ENCODE data around the gene PSPH.
"Not testable (repeated sequence)": the region's sequence is repeated elsewhere in the genome, so short reads cannot be mapped to it uniquely, and the experiment has no call there.

The PSPH gene

GRCh38 chr7:56063500-56063881 is 12.2 kb upstream of the PSPH start:
- DNase-seq (ENCODE audit: low read depth, low spot score) = no peak

- DNase-seq (ENCODE audit: low read depth, low spot score) = no peak
Measured at GRCh38 chr7:56062382-56062781, 11.1 kb upstream of the PSPH start.

- no peak for DNase-seq (ENCODE audit: low read depth, low spot score)
Measured at GRCh38 chr7:56053993-56054392, 2.7 kb upstream of the PSPH start.

- no peak for DNase-seq (ENCODE audit: low read depth, low spot score)
Measured at GRCh38 chr7:56053379-56053778, 2.1 kb upstream of the PSPH start.

- DNase-seq (ENCODE audit: low read depth, low spot score) = no peak
Measured at GRCh38 chr7:56051053-56051338, 248 bp downstream of the PSPH start.

GRCh38 chr7:56048763-56049162 is 2.5 kb downstream of the PSPH start:
- DNase-seq (ENCODE audit: low read depth, low spot score) = not testable (repeated sequence)

GRCh38 chr7:56048245-56048644 is 3.0 kb downstream of the PSPH start:
- DNase-seq (ENCODE audit: low read depth, low spot score) = no peak

GRCh38 chr7:56047446-56048116 is 3.7 kb downstream of the PSPH start:
- DNase-seq (ENCODE audit: low read depth, low spot score) = not testable (repeated sequence)

- no peak for DNase-seq (ENCODE audit: low read depth, low spot score)
Measured at GRCh38 chr7:56046721-56047445, 4.4 kb downstream of the PSPH start.

- not testable (repeated sequence) for DNase-seq (ENCODE audit: low read depth, low spot score)
Measured at GRCh38 chr7:56045758-56046157, 5.5 kb downstream of the PSPH start.

GRCh38 chr7:56040730-56041129 is 10.5 kb downstream of the PSPH start:
- DNase-seq (ENCODE audit: low read depth, low spot score) = no peak

GRCh38 chr7:56033671-56034432 is 17.4 kb downstream of the PSPH start:
- DNase-seq (ENCODE audit: low read depth, low spot score) = peak; percentile 79

- not testable (repeated sequence) for DNase-seq (ENCODE audit: low read depth, low spot score)
Measured at GRCh38 chr7:56032578-56032977, 18.7 kb downstream of the PSPH start.

- DNase-seq (ENCODE audit: low read depth, low spot score) = not testable (repeated sequence)
Measured at GRCh38 chr7:56031556-56031955, 19.7 kb downstream of the PSPH start.

GRCh38 chr7:56030340-56030739 is 20.9 kb downstream of the PSPH start:
- no peak for DNase-seq (ENCODE audit: low read depth, low spot score)

GRCh38 chr7:56028942-56029630 is 22.2 kb downstream of the PSPH start:
- no peak for DNase-seq (ENCODE audit: low read depth, low spot score)

GRCh38 chr7:56026538-56026937 is 24.7 kb downstream of the PSPH start:
- no peak for DNase-seq (ENCODE audit: low read depth, low spot score)

GRCh38 chr7:56023500-56023899 is 27.7 kb downstream of the PSPH start:
- no peak for DNase-seq (ENCODE audit: low read depth, low spot score)

GRCh38 chr7:56019501-56019900 is 31.7 kb downstream of the PSPH start:
- DNase-seq (ENCODE audit: low read depth, low spot score) = no peak

GRCh38 chr7:56017015-56017414 is 34.2 kb downstream of the PSPH start:
- not testable (repeated sequence) for DNase-seq (ENCODE audit: low read depth, low spot score)

GRCh38 chr7:56009695-56010094 is 41.5 kb downstream of the PSPH start:
- no peak for DNase-seq (ENCODE audit: low read depth, low spot score)

- no peak for DNase-seq (ENCODE audit: low read depth, low spot score)
Measured at GRCh38 chr7:56007891-56008290, 43.4 kb downstream of the PSPH start.
